CD14-positive monocyte (primary cell): ENCODE results near the gene IL1F10. TPM values are rescaled to one million over a fixed set of nuclear protein-coding genes. Genes with fewer than 3 reads are reported as not detected.

ENCODE experiments used
- DNase-seq, 3 donors: peaks; one replicate each; pipeline ENCODE4 v3.0.0-alpha.2; 2011 to 2022
- H2AFZ ChIP-seq: 2 replicates; pipeline ENCODE4 v1.6.0; 2012; ENCODE audit warnings: mild to moderate bottlenecking, low read depth, low read length, inconsistent platforms; ENCODE audit not compliant: insufficient read depth, poor library complexity, severe bottlenecking
- H3K27ac ChIP-seq, 2 donors: 1 replicate in 1 of 2; 2 replicates in 1 of 2; pipeline ENCODE4 v1.5.1; 2012 to 2013; ENCODE audit warnings: low read length in 2 of 2, control low read depth in 1 of 2, inconsistent platforms in 1 of 2, low read depth in 1 of 2, mild to moderate bottlenecking in 1 of 2
- H3K27me3 ChIP-seq, 2 donors: one replicate each; pipeline versions ENCODE4 v1.6.0 to v1.6.1; 2011 to 2013; ENCODE audit warnings: low read length in 2 of 2; ENCODE audit not compliant: control insufficient read depth in 2 of 2, insufficient read depth in 2 of 2
- H3K36me3 ChIP-seq, 2 donors: replicated peaks in 1 of 2; 1 replicate in 1 of 2; 2 replicates in 1 of 2; pipeline versions ENCODE4 v1.5.1 to v1.6.1; 2012 to 2013; ENCODE audit warnings: low read length in 2 of 2, control low read depth in 1 of 2, inconsistent platforms in 1 of 2, mild to moderate bottlenecking in 1 of 2; ENCODE audit not compliant: insufficient read depth in 2 of 2, control insufficient read depth in 1 of 2
- H3K4me1 ChIP-seq, 2 donors: 1 replicate in 1 of 2; 2 replicates in 1 of 2; pipeline versions ENCODE4 v1.5.1 to v1.6.1; 2012 to 2013; ENCODE audit warnings: low read length in 2 of 2, control low read depth in 1 of 2, inconsistent platforms in 1 of 2, mild to moderate bottlenecking in 1 of 2, moderate library complexity in 1 of 2; ENCODE audit not compliant: insufficient read depth in 2 of 2, control insufficient read depth in 1 of 2
- H3K4me2 ChIP-seq: replicated peaks from 2 replicates; pipeline ENCODE3; 2012; ENCODE audit warnings: low read length, moderate library complexity, mild to moderate bottlenecking; ENCODE audit not compliant: poor library complexity, severe bottlenecking; ENCODE audit errors: extremely low read depth
- H3K4me3 ChIP-seq, 3 experiments: fragments of 200-600 bp in 1 of 3; sonication (generic) in 1 of 3; replicated peaks in 1 of 3; 1 replicate in 2 of 3; 2 replicates in 1 of 3; pipeline ENCODE4 v1.5.1; 2011 to 2013; ENCODE audit warnings: low read length in 3 of 3, mild to moderate bottlenecking in 3 of 3, control low read depth in 2 of 3, low read depth in 2 of 3, inconsistent platforms in 1 of 3, moderate library complexity in 1 of 3
- H3K79me2 ChIP-seq: 2 replicates; pipeline ENCODE4 v1.6.0; 2012; ENCODE audit warnings: mild to moderate bottlenecking, control low read depth, inconsistent platforms, low read length, moderate library complexity; ENCODE audit not compliant: insufficient read depth
- H3K9ac ChIP-seq: 2 replicates; pipeline ENCODE4 v1.6.0; 2017; ENCODE audit warnings: low read length, mild to moderate bottlenecking; ENCODE audit not compliant: insufficient read depth, poor library complexity, severe bottlenecking
- H3K9me3 ChIP-seq, 2 donors: replicated peaks in 1 of 2; 1 replicate in 1 of 2; 2 replicates in 1 of 2; pipeline versions ENCODE4 v1.5.1 to v1.6.1; 2012 to 2013; ENCODE audit warnings: low read length in 2 of 2, control low read depth in 1 of 2; ENCODE audit not compliant: control insufficient read depth in 1 of 2, insufficient read depth in 1 of 2
- H4K20me1 ChIP-seq: 2 replicates; pipeline ENCODE4 v1.6.0; 2012; ENCODE audit warnings: mild to moderate bottlenecking, low read length, control low read depth, moderate library complexity; ENCODE audit not compliant: insufficient read depth
- H3K27ac Mint-ChIP-seq, 7 donors: one replicate each; pipeline ENCODE4 v1.8.0; 2020; ENCODE audit warnings: mild to moderate bottlenecking in 7 of 7, mixed read lengths in 7 of 7, moderate library complexity in 6 of 7, inconsistent platforms in 2 of 7
- H3K27me3 Mint-ChIP-seq, 3 donors: one replicate each; pipeline ENCODE4 v1.8.0; 2021 to 2022; ENCODE audit warnings: low read depth in 3 of 3, mild to moderate bottlenecking in 3 of 3, mixed read lengths in 3 of 3, moderate library complexity in 3 of 3, inconsistent platforms in 1 of 3
- H3K36me3 Mint-ChIP-seq, 2 donors: one replicate each; pipeline ENCODE4 v1.8.0; 2020; ENCODE audit warnings: mixed read lengths in 2 of 2, inconsistent platforms in 1 of 2, mild to moderate bottlenecking in 1 of 2
- H3K4me1 Mint-ChIP-seq: one replicate; pipeline ENCODE4 v1.8.0; 2020; ENCODE audit warnings: mild to moderate bottlenecking, mixed read lengths
- H3K4me3 Mint-ChIP-seq, 2 donors: one replicate each; pipeline ENCODE4 v1.8.0; 2020; ENCODE audit warnings: mild to moderate bottlenecking in 2 of 2, mixed read lengths in 2 of 2, moderate library complexity in 1 of 2
- H3K9me3 Mint-ChIP-seq, 7 donors: one replicate each; pipeline ENCODE4 v1.8.0; 2020 to 2022; ENCODE audit warnings: mixed read lengths in 7 of 7, mild to moderate bottlenecking in 6 of 7, moderate library complexity in 6 of 7, inconsistent platforms in 2 of 7
- WGBS: methylation state at CpG from one replicate; pipeline ENCODE4 v1.1.5; 2013; ENCODE audit warnings: missing lambda C conversion rate; ENCODE audit not compliant: insufficient coverage; 5-methylcytosine and 5-hydroxymethylcytosine counted together
- intact Hi-C, 2 donors: fragments of 100-400 bp; cut with micrococcal nuclease; formaldehyde crosslinking; loops; one replicate each; pipeline versions ENCODE4 v1.15.0 to v1.15.1; 2023
- polyA plus RNA-seq, 3 donors: library from polyadenylated mRNA; depleted of rRNA in 1 of 3; unstranded in 2 of 3; stranded (reverse) in 1 of 3; fragments of 300-500 nt in 2 of 3; fragments of >200 nt in 1 of 3; fragmentation: Illumina TruSeq in 2 of 3; gene quantifications; 1 replicate in 2 of 3; 2 replicates in 1 of 3; pipeline ENCODE4 v1.2.3, GENCODE V29; 2012 to 2021
- TF ChIP-seq, protein P1 (sequence below): fragments of 200-600 bp; IDR thresholded peaks from one replicate; pipeline ENCODE4 v1.8.0; 2022; ENCODE audit warnings: antibody characterized with exemption, mild to moderate bottlenecking

The IL1F10 gene
- polyA plus RNA-seq, 3 donors: not detected

DNA sequence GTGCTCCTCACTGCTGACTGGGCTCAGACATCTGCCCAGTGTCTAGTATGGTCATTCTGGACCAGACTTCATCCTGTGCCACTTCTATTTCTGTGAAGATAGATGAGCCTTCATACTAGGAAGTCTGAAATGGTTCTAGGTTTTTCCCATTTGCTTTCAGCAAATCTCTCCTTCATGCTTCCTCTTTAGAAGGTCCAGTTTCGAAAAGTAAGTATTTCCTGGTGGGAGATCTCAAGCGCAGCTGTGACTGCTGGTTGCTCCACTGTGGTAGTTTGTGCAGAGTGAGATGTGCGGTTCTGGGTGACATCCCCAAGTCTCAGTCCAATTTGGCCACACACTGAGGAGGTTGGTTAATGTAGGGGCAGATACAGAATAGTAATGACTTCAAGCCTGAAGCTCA, 29.5 kb upstream of the IL1F10 start:
- Mint-ChIP-seq H3K27ac (no peak overlapping the region), H3K4me1 (peaks cover 13% of the 10 kb centered on the region)

DNA sequence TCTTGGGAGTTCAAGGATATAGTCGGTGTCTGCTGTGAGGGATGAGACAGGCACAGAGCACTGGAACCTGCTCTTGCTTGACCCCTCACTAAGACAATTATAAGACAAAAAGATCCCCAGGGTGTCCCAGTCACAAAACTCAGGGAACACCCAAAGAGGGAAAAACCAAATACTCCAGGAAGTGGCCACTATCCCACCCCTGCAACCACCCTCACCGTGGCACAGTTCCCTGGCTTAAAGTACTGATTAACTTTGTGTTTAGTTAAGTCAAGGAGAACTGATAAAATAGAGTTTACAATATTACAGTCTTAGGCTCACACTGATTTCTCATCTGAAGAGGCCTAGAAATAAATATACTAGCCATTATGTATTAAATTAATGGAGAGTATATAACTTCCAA, 28.6 kb upstream of the IL1F10 start:
- H3K4me2 ChIP-seq: no peak overlapping the region
- peaks cover 13% of the 10 kb centered on the region for H3K4me1 Mint-ChIP-seq
- no peak overlapping the region for H3K9ac ChIP-seq
- peak overlapping the region in 1 of 7 donors; percentile 10 for H3K27ac Mint-ChIP-seq
- H3K27me3 Mint-ChIP-seq: peaks cover under 1 to 11% (median 9%) of the 10 kb centered on the region in 3 donors
- no peaks in the 10 kb centered on the region for H3K36me3 ChIP-seq
- DNase-seq: no peak
- H3K9me3 Mint-ChIP-seq: peaks cover 0 to 5% (median 2%) of the 10 kb centered on the region in 7 donors
- TF ChIP-seq, protein P1, sequence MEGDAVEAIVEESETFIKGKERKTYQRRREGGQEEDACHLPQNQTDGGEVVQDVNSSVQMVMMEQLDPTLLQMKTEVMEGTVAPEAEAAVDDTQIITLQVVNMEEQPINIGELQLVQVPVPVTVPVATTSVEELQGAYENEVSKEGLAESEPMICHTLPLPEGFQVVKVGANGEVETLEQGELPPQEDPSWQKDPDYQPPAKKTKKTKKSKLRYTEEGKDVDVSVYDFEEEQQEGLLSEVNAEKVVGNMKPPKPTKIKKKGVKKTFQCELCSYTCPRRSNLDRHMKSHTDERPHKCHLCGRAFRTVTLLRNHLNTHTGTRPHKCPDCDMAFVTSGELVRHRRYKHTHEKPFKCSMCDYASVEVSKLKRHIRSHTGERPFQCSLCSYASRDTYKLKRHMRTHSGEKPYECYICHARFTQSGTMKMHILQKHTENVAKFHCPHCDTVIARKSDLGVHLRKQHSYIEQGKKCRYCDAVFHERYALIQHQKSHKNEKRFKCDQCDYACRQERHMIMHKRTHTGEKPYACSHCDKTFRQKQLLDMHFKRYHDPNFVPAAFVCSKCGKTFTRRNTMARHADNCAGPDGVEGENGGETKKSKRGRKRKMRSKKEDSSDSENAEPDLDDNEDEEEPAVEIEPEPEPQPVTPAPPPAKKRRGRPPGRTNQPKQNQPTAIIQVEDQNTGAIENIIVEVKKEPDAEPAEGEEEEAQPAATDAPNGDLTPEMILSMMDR: no peak
- peaks cover 0 to 10% of the 10 kb centered on the region in 2 donors for H3K4me1 ChIP-seq
- WGBS: no CpG with 5 or more reads among the region's 2 CpGs
- H3K4me3 Mint-ChIP-seq: no peak overlapping the region
- H4K20me1 ChIP-seq: no peaks in the 10 kb centered on the region
- intact Hi-C loops: no loop called here
- H3K79me2 ChIP-seq: no peaks in the 10 kb centered on the region
- no peaks in the 10 kb centered on the region for H3K27me3 ChIP-seq
- H3K4me3 ChIP-seq: no peak overlapping the region
- H3K27ac ChIP-seq: no peak overlapping the region
- H3K36me3 Mint-ChIP-seq: no peaks in the 10 kb centered on the region
- no peaks in the 10 kb centered on the region for H3K9me3 ChIP-seq
- H2AFZ ChIP-seq: no peak overlapping the region

More for the DNA sequence above, 29.5 kb upstream of the IL1F10 start:
- H3K27ac ChIP-seq: no peak overlapping the region
- no peak overlapping the region for H2AFZ ChIP-seq
- H3K27me3 ChIP-seq: no peaks in the 10 kb centered on the region
- peaks cover 0 to 10% of the 10 kb centered on the region in 2 donors for H3K4me1 ChIP-seq
- H3K9me3 Mint-ChIP-seq: peaks cover 0 to 5% (median 0%) of the 10 kb centered on the region in 7 donors
- H3K79me2 ChIP-seq: no peaks in the 10 kb centered on the region
- H3K4me3 ChIP-seq: no peak overlapping the region
- no peak overlapping the region for H3K9ac ChIP-seq
- no peak overlapping the region for H3K4me3 Mint-ChIP-seq
- 80% methylated on average over 2 of the region's 3 CpGs for WGBS
- H3K27me3 Mint-ChIP-seq: peaks cover 3 to 13% (median 7%) of the 10 kb centered on the region in 3 donors
- intact Hi-C loops: no loop called here
- no peaks in the 10 kb centered on the region for H3K36me3 ChIP-seq
- H3K9me3 ChIP-seq: no peaks in the 10 kb centered on the region
- no peaks in the 10 kb centered on the region for H3K36me3 Mint-ChIP-seq
- no peak overlapping the region for H3K4me2 ChIP-seq
- H4K20me1 ChIP-seq: no peaks in the 10 kb centered on the region
- no peak for DNase-seq
- TF ChIP-seq, protein P1: no peak
